PC-3 (cell line): ENCODE data around the gene SPRING1.
"Not testable (repeated sequence)": the region's sequence is repeated elsewhere in the genome, so short reads cannot be mapped to it uniquely, and the experiment has no call there.

Source experiments
- EZH2 ChIP-seq: fragments of 300-600 bp; sonication (generic); IDR thresholded peaks from one replicate; pipeline ENCODE4 v1.6.1; 2017; ENCODE audit warnings: antibody characterized with exemption, mild to moderate bottlenecking, low read length; ENCODE audit not compliant: unreplicated experiment
- EZH2phosphoT487 ChIP-seq: fragments of 300-600 bp; sonication (generic); IDR thresholded peaks from 2 replicates; pipeline ENCODE4 v1.6.1; 2018; ENCODE audit warnings: mild to moderate bottlenecking, antibody characterized with exemption, low read length, borderline replicate concordance
- TF ChIP-seq, protein P1 (sequence below): fragments of 300-600 bp; sonication (generic); conservative IDR thresholded peaks from 2 replicates; pipeline ENCODE4 v1.5.1; 2017; ENCODE audit warnings: antibody characterized with exemption, low read depth, mild to moderate bottlenecking, low read length

DNA sequence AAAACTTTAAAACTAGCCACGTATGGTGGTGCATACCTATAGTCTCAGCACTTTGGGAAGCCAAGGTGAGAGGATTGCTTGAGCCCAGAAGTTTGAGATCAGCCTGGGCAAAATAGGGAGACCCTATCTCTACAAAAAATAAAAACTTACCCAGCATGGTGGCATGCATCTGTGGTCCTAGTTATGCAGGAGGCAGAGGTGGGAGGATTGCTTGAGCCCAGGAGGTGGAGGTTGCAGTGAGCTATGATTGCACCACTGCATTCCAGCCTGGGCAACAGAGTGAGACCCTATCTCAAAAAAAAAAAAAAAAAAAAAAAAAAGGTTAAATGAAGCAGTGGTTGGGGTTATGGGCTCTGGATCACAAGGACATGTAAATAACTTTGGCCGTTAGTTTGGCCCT is 4.9 kb upstream of the SPRING1 start:
- TF ChIP-seq, protein P1, sequence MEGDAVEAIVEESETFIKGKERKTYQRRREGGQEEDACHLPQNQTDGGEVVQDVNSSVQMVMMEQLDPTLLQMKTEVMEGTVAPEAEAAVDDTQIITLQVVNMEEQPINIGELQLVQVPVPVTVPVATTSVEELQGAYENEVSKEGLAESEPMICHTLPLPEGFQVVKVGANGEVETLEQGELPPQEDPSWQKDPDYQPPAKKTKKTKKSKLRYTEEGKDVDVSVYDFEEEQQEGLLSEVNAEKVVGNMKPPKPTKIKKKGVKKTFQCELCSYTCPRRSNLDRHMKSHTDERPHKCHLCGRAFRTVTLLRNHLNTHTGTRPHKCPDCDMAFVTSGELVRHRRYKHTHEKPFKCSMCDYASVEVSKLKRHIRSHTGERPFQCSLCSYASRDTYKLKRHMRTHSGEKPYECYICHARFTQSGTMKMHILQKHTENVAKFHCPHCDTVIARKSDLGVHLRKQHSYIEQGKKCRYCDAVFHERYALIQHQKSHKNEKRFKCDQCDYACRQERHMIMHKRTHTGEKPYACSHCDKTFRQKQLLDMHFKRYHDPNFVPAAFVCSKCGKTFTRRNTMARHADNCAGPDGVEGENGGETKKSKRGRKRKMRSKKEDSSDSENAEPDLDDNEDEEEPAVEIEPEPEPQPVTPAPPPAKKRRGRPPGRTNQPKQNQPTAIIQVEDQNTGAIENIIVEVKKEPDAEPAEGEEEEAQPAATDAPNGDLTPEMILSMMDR: not testable (repeated sequence)
- TF ChIP-seq EZH2, EZH2phosphoT487: not testable (repeated sequence)
